NOMO-1 treated with DMSO at 0.1 percent for 48 hours (cell line): ENCODE data around the gene MS4A13.
"Not testable (repeated sequence)": the region's sequence is repeated elsewhere in the genome, so short reads cannot be mapped to it uniquely, and the experiment has no call there.

Source experiments
- DNase-seq: peaks from one replicate; lab custom pipeline; 2025; ENCODE audit not compliant: unreplicated experiment; lab: John Stamatoyannopoulos, UW

Gene MS4A13

GRCh38 chr11:60515144-60515855 lies at the start of gene MS4A13:
Gene MS4A13 (plus strand): TSS chr11:60515392. CDS start chr11:60518084, 2,692 bp downstream.
- no peak for DNase-seq

GRCh38 chr11:60468829-60469228 lies 46.4 kb upstream of the MS4A13 start:
- no peak for DNase-seq

- no peak for DNase-seq
Measured at GRCh38 chr11:60469723-60470122, 45.5 kb upstream of the MS4A13 start.

- DNase-seq, result peak; percentile 94
Measured at GRCh38 chr11:60477035-60477445, 38.2 kb upstream of the MS4A13 start.

- peak; percentile 61 for DNase-seq
Measured at GRCh38 chr11:60482361-60482760, 32.8 kb upstream of the MS4A13 start.

- DNase-seq, result peak; percentile 85
Measured at GRCh38 chr11:60485987-60486386, 29.2 kb upstream of the MS4A13 start.

- no peak for DNase-seq
Measured at GRCh38 chr11:60492488-60493009, 22.6 kb upstream of the MS4A13 start, which contains the start of gene MS4A12. Gene MS4A12 (plus strand): TSS chr11:60492778. CDS start chr11:60497319, 4,541 bp downstream.

GRCh38 chr11:60493454-60493853 lies 21.7 kb upstream of the MS4A13 start:
- no peak for DNase-seq

- peak; percentile 40 for DNase-seq
Measured at GRCh38 chr11:60498399-60498798, 16.8 kb upstream of the MS4A13 start.

GRCh38 chr11:60498853-60499252 lies 16.3 kb upstream of the MS4A13 start:
- DNase-seq, result peak; percentile 47

GRCh38 chr11:60500276-60500910 lies 14.8 kb upstream of the MS4A13 start:
- no peak for DNase-seq

GRCh38 chr11:60502221-60502775 lies 12.9 kb upstream of the MS4A13 start:
- DNase-seq, result peak; percentile 33

- no peak for DNase-seq
Measured at GRCh38 chr11:60504219-60504905, 10.8 kb upstream of the MS4A13 start.

GRCh38 chr11:60509609-60510008 lies 5.6 kb upstream of the MS4A13 start:
- DNase-seq, result not testable (repeated sequence)

GRCh38 chr11:60510209-60510608 lies 5.0 kb upstream of the MS4A13 start:
- not testable (repeated sequence) for DNase-seq

- no peak for DNase-seq
Measured at GRCh38 chr11:60511393-60511792, 3.8 kb upstream of the MS4A13 start.

- no peak for DNase-seq
Measured at GRCh38 chr11:60512651-60513225, 2.5 kb upstream of the MS4A13 start.

- peak; percentile 36 for DNase-seq
Measured at GRCh38 chr11:60513496-60514460, 1.4 kb upstream of the MS4A13 start.

- DNase-seq, result no peak
Measured at GRCh38 chr11:60528465-60528864, 13.3 kb downstream of the MS4A13 start.

GRCh38 chr11:60528934-60529333 lies 13.7 kb downstream of the MS4A13 start:
- peak; percentile 94 for DNase-seq
